ENCODE results near the gene SCNM1.

DNA sequence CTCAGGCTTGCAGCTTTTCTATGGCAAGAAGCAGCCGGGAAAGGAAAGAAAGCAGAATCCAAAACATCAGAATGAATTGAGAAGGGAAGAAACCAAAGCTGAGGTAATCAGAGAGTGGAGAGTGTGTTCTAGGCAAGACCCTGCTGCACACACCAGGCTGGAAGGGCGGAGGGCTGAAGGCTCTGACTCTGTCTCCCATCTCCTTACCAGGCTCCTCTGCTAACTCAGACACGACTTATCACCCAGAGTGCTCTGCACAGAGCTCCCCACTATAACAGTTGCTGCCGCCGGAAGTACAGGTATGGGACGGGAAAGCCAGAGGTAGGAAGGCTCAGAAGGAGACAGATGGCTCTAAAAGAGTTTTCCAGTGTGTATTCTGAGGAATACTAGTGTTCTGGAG lies 1.2 kb downstream of the SCNM1 start:
- TF ChIP-seq CTCF (IDR thresholded peaks at IDR 0.05) (no peak), POLR2A (IDR thresholded peaks at IDR 0.05) (no peak)

Data from right lobe of liver (tissue), 4 donors.